HG02588 (cell line): ENCODE measurements around the gene MUC21.

Source experiments
- ATAC-seq: cut with Tn5 transposase; IDR thresholded peaks from one replicate; pipeline ENCODE4 v1.9.1; 2021; ENCODE audit warnings: mild to moderate bottlenecking, moderate library complexity; ENCODE audit not compliant: unreplicated experiment

Gene MUC21

DNA sequence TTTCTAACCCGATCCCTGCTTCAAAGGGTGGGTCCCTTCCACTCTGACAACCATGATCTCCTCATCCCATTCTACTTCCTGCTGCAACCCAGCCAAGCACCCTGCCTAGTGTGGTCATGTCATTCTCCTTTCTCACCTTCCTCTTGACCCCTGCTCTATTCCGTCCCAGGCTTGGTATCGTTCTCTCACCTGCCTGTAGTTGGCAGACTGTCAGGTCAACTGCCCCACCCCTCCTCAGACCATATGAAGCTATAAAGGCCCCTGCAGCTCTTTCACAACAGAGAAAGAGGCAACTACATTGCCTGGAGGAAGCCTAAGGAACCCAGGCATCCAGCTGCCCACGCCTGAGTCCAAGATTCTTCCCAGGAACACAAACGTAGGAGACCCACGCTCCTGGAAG lies at the start of gene MUC21:
MUC21 (plus strand) TSS at position 280 of the 400 bp plus-strand sequence. CDS start 241 bp downstream, outside the sequence.
- no peak for ATAC-seq

DNA sequence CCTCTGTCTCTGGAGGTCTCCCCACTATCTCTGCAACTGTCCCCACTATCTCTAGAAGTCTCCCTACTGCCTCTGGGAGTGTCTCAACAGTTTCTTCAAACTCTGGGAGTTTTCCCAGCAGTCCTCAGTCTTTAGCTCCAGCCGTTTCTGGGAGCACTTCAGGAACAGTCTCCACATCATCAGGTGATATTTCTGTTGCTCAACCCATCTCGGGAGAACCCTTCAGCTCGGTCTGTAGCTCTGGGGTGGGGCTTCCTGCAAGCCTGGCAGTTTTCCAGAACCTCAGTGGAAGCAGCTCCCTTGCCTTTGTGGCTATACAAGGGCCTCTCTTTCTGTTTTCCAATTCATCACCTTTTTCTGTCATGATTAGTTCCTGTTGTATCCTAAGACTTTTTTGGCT lies 48.5 kb upstream of the MUC21 start:
- no peak for ATAC-seq

DNA sequence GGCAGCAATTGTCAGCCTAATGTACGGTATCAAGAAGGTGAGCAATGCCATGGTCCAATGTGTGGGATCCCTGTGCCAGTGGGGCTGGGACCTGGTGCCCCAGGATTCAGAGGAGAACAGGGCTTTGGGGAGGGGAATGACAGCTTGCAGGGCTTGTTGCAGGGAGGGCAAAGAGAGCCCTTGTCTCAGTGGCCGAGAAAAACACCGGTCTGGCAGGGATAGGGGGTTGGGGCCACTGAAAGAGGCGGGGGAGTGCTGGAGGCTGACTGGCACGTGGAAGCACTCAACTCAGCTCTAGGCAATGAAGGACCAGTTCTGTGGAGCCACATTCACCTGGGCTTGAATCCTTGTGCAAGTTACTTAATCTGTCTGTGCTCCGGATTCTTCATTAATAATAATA lies 46.3 kb upstream of the MUC21 start:
- no peak for ATAC-seq

DNA sequence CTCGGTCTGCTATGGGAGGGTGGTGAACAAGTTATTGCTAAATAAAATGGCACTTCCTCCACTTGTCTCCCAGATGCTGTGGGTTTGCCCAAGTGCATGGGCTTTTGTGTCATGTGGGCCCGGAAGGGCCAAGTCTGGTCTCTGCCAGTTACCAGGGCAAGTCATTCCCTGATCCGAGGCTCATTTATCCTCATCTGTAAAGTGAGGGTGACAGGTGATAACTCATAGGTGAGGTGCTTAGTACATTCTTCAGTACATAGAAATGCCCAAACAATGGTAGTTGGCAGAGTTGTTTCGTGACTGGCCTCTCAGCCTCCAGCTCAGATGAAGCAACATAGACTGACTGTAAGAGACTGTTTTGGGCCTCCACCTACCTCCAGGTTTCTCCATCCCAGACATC lies 44.8 kb upstream of the MUC21 start:
- no peak for ATAC-seq

DNA sequence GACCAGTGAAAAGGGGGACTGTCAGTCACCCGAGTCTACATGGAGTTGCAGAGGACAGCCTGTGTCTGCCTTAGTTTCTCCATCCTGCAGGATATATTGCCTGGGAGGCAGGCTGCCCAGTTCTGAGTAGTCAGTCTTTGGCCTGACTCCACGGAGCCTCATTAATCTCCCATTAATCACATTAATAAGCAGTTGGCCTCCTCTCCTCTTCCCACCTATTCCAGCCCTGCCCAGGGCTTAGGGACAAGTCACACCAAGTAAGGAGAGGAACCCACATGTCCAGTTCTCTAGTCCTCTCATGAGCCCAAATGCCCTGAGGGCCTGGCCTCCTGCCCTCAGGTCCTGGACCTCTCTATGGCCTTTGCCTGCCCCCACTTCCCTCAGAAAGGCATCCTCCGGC lies 44.0 kb upstream of the MUC21 start:
- ATAC-seq: no peak

DNA sequence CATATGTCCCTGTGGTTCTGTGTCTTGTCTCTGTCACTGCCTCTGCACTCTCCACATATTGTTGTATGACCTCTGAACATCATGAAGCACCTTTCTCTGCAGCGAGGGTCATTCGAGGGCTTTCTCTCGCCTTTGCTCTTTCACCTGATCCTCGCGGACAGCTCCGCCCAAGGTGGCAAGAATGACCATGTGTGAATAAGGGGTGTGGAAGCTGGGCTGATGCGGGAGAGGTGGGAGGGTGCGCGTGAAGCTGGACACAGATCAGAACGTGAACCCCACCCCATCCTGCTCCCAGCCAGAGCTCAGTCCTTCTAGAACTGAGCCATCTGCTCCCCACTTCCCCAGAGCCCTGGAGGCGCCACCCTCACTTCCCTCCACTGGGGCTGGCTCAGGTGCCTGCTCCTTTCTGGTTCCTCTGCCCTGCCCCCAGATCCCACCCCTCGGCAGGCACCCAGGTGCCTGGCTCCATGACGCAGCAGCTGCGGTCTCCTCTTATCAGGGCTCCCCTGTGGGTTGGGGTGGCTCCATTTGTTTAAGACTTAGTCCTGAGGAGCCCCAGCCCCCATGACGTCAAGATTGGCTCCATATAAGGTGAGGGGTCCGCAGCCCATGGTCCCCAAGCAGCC lies 43.0 kb upstream of the MUC21 start, which contains the start of gene MUCL3:
MUCL3 (plus strand) TSS at position 613 of the 626 bp plus-strand sequence. CDS start 27 bp downstream, outside the sequence.
- no peak for ATAC-seq

DNA sequence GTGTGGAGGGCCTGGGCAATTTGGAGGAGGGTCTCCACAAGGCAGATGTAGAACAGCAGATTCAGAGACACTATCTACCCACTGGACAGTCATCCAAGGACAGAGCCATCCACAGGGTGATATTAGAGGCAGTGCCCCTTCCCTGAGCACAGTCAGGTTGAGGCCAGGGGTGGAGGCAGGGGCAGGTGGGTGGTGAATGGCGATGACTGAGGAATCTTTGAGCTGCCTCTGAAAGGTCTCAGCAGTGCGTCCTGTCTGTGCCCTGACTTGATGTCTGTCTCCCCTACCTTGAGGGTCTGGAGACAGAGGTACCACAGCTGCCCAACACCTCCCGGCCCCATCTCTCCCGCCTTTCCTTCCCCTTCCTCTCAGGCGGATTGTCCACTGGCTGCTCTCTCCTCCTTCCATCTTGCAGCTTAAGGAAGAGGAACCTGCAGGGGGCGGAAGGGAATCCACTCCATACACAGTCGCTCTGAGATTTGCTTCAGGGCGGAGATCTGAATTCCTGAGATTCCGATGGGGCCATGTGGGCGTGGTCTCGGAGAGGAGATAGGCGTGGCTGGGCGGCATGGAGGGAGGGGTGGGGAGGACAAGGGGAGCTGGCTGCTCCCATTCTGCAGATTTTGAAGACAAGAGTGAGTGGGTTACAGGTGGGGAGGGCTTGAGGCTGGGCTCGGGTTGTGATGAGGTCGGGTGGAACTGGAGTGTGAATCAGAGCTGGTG lies 41.0 kb upstream of the MUC21 start:
- ATAC-seq: no peak

DNA sequence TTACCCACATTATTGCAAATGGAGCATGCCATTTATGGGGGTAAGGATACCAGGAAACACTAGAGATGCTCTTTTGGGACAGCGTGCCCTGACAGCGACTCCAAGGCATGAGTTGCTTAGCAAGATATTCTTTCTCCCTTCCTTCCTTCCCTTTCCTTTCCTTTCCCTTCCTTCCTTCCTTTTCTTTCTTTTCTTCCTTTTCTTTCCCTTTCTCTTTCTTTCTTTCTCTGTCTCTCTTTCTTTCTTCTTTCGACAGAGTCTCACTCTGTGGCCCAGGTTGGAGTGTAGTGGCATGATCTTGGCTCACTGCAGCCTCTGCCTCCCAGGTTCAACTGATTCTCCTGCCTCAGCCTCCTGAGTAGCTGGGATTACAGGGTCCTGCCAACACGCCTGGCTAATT lies 39.5 kb upstream of the MUC21 start:
- ATAC-seq: no peak

DNA sequence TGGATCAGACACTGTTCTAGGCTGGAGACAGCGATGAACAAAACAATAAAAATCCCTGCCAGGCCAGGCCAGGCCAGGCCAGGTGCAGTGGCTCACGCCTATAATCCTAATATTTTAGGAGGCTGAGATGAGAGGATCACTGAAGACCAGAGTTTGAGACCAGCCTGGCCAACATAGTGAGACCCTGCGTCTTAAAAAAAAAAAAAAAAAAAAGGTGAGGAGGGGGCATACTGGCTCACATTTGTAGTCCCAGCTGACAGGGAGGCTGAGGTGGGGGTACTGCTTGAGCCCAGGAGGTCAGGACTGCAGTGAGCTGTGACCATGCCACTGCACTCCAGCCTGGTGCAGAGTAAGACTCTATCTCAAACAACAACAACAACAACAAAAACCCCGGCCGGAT lies 38.2 kb upstream of the MUC21 start:
- no peak for ATAC-seq

DNA sequence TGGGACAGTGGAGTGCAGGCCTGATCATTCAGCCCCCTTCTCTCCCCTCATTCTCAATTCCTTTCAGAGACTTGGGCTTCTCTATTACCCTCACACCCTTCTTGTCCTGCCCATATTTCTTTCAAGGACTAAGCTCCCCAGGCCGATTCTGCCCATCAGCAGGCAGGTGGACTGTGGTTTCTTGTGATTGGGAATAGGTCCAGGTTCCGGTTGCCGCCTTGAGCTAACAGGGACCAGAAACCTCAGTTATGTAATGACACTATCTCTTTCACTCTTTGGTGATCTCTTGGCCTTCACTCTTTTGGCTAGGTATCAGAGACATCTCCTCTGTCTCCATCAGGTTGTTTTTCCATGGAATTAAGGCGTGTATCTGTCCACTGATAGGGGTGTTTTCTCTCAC lies 36.3 kb upstream of the MUC21 start:
- no peak for ATAC-seq

DNA sequence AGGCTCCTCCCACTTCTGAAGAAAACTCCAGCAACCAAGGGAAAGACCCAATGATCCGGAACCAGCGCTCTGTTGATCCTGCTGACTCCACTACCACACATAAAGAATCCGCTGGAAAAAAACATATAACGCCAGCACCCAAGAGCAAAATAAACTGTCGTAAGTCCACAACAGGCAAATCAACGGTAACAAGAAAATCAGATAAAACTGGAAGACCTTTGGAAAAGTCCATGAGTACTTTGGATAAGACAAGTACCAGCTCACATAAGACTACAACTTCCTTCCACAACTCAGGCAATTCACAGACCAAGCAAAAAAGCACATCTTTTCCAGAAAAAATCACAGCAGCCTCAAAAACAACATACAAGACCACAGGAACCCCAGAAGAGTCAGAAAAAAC lies 34.7 kb upstream of the MUC21 start:
- no peak for ATAC-seq

DNA sequence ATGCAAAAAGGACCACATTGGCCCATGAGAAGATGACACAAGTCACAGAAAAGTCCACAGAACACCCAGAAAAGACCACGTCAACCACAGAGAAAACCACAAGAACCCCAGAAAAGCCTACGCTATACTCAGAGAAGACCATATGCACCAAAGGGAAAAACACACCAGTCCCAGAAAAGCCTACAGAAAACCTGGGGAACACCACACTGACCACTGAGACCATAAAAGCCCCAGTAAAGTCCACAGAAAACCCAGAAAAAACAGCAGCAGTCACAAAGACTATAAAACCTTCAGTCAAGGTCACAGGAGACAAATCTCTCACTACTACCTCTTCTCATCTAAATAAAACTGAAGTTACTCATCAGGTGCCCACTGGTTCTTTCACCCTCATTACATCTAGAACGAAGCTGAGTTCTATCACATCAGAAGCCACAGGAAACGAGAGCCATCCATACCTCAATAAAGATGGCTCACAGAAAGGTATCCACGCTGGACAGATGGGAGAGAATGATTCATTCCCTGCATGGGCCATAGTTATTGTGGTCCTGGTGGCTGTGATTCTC lies 31.5 kb upstream of the MUC21 start:
- no peak for ATAC-seq

DNA sequence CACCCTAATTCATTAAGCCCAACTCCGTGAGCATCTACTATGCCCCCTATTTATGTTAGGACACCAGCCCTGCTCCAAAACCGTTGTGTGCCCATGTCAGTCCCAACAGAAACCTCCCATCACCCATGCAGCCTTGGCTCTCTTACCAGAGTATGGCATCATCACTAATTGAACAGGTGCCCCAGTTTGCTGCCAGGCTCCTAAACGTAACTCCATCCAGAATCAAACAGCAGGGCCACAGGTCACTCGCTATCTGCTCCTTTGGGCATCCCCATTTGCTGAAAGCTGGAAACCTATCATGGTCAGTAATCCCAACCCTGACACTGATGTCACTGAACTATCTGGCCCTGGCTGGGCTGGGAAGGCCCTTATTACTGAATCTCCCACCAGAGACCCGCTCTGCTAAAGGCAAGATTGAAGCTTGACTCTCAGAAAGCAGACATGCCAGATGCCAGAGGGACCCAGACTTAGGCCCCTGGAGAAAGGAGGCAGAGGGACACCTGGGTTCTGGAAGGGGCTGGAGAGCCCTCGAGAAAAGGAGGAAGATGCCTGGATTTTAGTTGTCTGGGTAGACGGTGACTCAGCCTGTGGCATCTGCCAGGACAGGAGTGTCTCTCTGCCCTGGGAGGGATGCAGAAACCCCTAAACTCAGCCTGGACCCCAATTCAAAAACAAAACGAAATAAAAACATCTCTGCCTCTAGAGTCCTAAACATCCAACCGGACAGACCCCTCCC lies 28.7 kb upstream of the MUC21 start:
- ATAC-seq: no peak

DNA sequence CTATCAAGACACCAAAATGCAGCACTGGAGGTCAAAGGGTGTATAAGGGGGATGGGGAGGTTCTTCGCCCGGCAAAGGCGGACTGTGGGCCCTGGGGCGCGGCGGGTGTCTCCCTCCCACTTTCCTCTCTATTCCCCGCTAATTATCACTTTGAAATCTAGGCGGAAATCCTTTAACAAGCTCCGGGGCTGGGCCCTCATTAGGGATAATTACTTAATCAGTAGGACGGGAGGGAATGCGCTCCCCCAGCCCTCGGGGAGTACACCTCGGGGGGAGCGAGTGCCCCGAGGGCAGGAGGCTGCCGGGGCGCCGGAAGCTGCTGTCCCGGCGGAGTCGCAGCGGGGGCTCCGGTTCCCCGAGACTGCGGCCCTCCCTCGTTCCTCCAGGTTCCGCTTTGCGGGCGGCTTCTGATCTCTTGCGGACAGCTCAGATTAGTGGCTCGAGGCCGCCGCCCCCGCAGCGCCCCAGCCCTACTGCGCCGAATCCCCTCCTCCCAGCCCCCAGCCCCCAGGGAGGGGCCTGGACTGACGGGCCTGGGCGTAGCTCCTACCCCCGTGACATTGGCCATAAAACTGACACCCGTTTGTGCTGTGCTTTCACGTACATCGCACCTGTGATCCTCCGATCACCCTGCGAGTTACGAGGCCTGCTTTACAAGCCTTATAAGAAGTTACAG lies 28.0 kb upstream of the MUC21 start:
- ATAC-seq: peak; percentile 47

DNA sequence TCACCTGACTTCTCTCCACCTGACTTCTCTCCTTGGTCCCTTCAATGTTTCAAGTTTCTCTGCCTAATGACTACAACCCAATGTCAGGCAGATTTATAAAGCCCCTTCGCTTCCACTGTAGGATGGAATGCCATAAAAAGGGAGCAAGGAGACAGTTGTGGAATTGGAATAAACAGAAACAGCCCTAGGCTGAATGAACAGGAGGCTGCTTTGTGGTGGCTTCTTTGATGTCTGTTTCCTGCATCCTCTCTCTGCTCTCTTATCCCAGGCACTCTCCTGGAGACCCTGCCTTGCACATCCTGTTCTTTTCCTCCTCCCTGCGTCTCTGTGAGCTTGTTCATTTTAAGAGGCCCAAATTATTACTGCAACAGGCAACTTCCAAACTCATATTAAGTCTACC lies 25.8 kb upstream of the MUC21 start:
- no peak for ATAC-seq

DNA sequence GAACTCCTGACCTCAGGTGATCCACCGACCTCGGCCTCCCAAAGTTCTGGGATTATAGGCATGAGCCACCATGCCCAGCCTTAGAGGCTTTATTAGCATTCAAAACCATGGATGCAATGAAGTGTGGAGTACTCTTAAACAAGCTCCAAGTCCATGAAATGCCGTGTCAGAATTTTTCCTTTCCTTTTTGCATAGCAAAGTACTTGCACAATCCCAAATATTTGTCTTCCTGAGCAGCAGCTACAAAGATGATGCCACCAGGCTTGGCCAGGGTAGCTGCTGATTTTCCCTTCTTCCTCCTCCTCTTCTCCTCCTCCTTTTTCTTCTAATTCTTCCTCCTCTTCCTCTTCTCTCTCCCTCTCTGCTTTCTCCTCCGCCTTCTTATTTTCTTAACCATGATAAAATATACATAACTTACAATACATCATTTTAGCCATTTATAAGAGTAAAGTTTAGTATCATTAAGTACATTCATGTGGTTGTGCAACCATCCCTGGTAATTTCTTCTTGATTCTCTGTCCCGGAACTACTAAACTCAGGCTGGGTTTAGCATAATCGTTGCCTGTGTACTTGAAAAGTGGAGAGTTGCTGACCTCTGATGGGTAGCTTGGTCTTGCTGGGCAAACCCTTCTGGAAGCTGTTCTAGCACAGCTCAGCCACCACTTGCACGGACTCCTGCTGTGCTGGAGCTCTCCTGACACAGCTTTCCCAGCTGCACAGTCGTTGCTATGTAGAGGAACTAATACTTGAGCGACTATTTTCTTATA lies 22.4 kb upstream of the MUC21 start:
- no peak for ATAC-seq

DNA sequence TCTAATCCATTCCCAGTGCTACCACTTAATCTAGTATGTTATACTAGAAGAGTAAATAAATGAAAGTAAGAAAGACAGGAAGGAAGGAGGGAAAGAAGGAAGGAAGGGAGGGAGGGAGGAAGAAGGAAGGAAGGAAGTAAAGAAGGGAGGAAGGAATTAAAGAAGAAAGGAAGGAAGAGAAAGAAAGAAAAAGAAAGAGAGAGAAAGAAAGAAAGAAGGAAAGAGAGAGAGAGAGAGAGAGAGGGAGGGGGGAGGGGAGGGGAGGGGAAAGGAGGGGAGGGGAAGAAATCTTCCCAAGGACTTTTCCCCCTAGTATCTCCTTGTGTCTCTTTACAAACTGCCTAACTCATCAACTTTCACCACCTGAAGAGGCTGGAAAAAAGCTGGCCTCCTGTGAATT lies 20.8 kb upstream of the MUC21 start:
- no peak for ATAC-seq

DNA sequence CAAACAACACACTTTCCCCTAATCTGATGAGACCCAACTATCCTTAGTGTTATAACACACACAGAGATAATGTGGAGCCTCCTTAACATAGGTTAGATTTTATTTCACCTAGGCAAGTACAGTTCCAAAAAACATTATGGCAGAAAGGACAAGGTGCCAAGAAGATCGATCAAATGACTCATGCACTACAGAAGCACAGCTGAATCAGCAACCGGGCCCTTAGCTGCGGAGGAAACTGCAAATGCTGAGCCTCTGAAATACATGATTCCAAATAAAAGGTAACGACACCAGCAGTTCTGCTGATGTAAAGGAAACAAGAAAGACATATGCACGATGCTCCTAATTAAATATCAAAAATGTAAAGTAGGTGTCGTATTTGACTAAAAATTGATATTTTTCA lies 19.9 kb upstream of the MUC21 start:
- no peak for ATAC-seq

DNA sequence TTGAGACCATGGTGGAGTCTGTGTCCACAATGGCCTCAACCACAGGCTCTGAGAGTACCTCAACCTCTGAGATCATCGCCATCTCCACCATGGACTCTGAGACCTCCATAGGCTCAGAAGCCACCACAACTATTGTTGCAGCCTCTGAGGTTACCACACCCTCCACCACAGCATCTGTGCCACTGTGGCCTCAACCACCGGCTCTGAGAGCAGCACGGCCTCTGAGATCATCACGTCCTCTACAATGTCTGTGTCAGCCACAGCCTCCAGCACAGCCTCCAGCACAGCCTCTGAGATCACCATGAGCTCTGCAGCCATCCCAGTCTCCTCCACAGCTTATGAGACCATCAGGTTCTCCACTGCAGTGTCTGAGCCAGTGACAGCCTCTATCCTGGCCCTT lies 19.4 kb upstream of the MUC21 start:
- no peak for ATAC-seq

DNA sequence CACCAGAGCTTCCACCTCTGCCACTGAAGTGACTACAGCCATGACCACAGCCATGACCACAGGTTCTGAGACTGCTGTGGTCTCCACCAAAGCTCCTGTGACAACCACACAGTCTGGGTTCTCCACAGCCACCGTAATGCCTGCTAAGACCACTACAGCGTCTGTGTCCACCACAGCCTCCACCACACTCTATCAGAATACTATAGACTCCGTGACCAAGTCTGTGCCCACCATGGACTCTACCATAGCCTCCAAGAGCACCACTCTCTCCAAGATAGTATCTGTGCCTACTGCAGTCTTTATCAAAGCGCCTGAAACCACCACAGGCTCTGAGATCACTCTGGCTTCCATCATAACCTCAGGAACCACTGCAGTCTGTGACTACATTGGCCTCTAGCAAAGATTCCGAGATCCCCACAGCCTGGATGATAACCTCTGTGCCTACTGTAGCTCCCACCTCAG lies 18.3 kb upstream of the MUC21 start:
- no peak for ATAC-seq
